ENCODE data around the gene RERE.

The RERE gene

DNA sequence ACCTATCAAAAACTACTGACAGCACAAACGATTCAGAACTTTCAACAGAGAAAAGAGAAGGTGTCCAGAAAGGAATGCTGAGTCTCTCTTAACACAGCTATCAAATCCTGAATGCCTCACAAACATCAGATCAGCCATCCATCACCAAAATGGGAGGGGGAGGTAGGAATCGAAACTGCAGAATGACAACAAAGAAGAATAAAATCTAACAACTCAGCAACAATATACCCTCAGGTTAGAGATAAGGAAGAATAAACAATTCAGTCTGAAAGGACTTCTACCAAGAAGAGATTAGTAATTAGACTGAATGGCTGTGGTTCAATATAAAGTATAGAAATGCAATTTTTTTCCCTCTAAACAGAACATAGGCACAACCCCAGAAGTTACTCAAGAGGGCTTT lies 94.4 kb downstream of the RERE start:
- CTCF ChIA-PET: interaction anchor here (0.9 to 11.8 kb wide), 6 partner anchors 15 to 164 kb away, joined by 3 to 233 read pairs (median 24); no protein-coding TSS in a partner anchor
- POLR2A ChIA-PET: no interaction called here
- no peak for DNase-seq (ENCODE audit: low read depth, low spot score)
- TF ChIP-seq, protein P1, sequence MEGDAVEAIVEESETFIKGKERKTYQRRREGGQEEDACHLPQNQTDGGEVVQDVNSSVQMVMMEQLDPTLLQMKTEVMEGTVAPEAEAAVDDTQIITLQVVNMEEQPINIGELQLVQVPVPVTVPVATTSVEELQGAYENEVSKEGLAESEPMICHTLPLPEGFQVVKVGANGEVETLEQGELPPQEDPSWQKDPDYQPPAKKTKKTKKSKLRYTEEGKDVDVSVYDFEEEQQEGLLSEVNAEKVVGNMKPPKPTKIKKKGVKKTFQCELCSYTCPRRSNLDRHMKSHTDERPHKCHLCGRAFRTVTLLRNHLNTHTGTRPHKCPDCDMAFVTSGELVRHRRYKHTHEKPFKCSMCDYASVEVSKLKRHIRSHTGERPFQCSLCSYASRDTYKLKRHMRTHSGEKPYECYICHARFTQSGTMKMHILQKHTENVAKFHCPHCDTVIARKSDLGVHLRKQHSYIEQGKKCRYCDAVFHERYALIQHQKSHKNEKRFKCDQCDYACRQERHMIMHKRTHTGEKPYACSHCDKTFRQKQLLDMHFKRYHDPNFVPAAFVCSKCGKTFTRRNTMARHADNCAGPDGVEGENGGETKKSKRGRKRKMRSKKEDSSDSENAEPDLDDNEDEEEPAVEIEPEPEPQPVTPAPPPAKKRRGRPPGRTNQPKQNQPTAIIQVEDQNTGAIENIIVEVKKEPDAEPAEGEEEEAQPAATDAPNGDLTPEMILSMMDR (IDR thresholded peaks at IDR 0.05; ENCODE audit: insufficient read depth, low read length, missing control alignments): no peak
- H3K4me3 ChIP-seq (ENCODE audit: low read depth, low read length): no peak overlapping the region

DNA sequence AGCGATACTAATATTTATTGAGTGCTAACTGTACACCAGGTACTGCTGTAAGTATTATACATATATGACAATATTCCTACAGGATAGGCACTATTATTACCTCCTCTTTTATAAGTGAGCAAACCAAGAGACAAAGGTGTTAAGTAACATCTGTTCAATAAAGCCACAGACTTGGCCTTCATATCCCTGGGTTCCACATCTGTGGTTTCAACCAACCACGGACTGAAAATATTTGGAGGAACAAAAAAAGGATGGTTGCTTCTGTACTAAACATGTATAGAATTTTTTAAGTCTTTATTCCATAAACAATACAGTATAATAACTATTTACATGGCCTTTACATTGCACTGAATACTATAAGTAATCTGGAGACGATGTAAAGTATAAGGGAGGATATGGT lies 95.1 kb downstream of the RERE start:
- POLR2A ChIA-PET: no interaction called here
- no peak for DNase-seq (ENCODE audit: low read depth, low spot score)
- CTCF ChIA-PET: interaction anchor here (0.9 to 11.8 kb wide), 5 partner anchors 15 to 163 kb away, joined by 3 to 233 read pairs (median 40); no protein-coding TSS in a partner anchor
- TF ChIP-seq, protein P1 (IDR thresholded peaks at IDR 0.05; ENCODE audit: insufficient read depth, low read length, missing control alignments): no peak
- no peak overlapping the region for H3K4me3 ChIP-seq (ENCODE audit: low read depth, low read length)

DNA sequence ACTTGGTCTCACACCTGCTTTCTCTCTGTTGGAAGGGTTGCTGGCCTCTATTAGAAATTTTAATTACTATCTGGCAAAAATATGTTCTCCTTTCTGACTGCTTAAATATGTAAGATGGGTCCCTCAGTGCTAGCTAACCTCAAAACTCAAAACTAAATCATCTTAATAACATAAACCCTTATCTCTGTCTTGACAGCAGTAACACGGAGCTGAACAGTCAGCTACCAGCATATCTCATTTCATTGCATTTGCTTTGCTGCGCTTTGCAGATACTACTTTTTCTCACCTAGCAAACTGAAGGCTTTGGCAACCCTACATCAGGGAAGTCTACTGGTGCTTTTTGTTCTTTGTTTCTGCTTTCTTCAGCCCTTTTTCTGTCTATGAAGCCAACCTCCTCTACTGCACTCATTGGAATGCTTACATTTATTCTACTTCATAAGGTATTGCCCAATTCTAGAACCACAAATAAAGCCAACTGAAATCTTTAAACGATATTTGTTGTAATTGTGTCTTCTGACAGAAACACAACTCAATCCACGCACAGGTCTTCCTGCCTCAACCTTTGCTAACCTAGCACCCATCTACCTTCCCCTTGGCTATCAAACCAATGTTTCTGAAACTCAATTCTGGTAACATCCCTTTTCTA lies 95.6 kb downstream of the RERE start:
- ChIA-PET POLR2A (no interaction called here), CTCF (interaction anchor here (0.9 to 11.8 kb wide), 3 partner anchors 20 to 162 kb away, joined by 3 to 233 read pairs (median 161); no protein-coding TSS in a partner anchor)
- H3K4me3 ChIP-seq (ENCODE audit: low read depth, low read length): no peak overlapping the region
- no peak for DNase-seq (ENCODE audit: low read depth, low spot score)
- TF ChIP-seq, protein P1 (IDR thresholded peaks at IDR 0.05; ENCODE audit: insufficient read depth, low read length, missing control alignments): no peak

DNA sequence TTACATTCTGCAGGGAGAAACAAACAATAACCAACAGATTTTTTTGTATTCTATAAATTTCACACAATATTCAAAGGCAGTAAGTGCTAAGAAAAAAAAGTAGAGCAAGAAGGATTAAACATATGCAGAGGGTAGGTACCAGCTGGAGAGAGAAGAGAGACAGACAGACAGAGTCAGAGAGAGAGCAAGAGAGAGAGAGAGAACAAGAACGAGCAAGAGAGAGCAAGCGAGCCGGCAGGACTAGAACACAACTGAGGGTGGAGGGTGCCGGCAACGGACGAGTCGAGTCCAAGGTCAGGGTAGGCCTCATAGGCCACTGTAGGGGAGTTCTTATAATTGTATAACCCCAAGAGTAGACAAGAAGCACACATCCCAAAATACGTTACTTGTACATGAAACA lies 97.1 kb downstream of the RERE start:
- no peak for DNase-seq (ENCODE audit: low read depth, low spot score)
- TF ChIP-seq, protein P1 (IDR thresholded peaks at IDR 0.05; ENCODE audit: insufficient read depth, low read length, missing control alignments): no peak
- H3K4me3 ChIP-seq (ENCODE audit: low read depth, low read length): no peak overlapping the region
- ChIA-PET CTCF (no interaction called here), POLR2A (no interaction called here)

DNA sequence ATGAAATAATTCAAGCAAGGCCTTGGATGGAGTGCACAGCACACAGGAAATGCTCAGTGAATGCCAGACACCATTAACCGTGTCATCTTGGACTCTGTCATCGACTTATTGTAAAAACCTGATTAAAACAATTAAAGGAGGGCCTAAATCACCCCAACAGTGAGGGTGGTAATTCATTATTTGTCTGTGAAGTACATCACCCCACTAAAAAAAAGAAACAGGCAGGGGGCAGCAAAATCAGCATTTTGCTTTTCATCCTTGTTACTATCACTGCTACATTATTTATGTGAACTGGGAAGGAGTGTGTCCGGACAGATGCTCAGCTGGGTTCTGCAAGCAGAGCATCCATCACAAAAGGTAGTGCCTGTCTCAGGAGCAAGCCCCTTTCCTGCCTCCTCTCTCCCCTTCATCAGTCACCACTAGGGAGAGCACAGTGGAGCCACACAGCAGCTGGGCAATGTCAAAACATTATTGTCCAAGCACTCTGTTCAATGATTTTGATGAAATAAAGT lies 98.5 kb downstream of the RERE start:
- no peak for DNase-seq (ENCODE audit: low read depth, low spot score)
- no peak overlapping the region for H3K4me3 ChIP-seq (ENCODE audit: low read depth, low read length)
- ChIA-PET CTCF (interaction anchor here (1.0 to 4.5 kb wide), 9 partner anchors 8 to 157 kb away, joined by 3 to 51 read pairs (median 4); no protein-coding TSS in a partner anchor), POLR2A (no interaction called here)
- TF ChIP-seq, protein P1 (IDR thresholded peaks at IDR 0.05; ENCODE audit: insufficient read depth, low read length, missing control alignments): no peak

DNA sequence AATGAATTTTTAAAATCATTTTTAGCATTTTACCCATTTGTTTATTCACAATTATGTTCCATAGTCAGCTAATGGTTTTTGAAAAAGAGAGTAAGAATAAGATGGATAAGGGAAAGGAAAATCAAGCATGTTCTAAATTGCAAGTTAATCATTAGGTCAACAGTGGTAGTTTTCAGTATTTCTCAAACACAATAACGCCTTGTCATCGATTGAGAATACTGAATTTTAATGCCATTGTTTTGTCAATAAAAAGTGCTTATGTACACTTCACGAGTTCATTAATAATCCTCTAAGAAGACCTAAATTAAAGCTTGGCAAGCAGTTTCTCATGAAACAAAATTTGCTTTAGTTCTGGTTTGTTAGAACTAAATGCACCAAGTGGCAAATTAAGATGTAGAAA lies 100.3 kb downstream of the RERE start:
- TF ChIP-seq, protein P1 (IDR thresholded peaks at IDR 0.05; ENCODE audit: insufficient read depth, low read length, missing control alignments): no peak
- POLR2A ChIA-PET: no interaction called here
- CTCF ChIA-PET: interaction anchor here (0.9 to 4.5 kb wide), 5 partner anchors 9 to 155 kb away, joined by 3 to 51 read pairs (median 5); no protein-coding TSS in a partner anchor
- no peak overlapping the region for H3K4me3 ChIP-seq (ENCODE audit: low read depth, low read length)
- no peak for DNase-seq (ENCODE audit: low read depth, low spot score)

All from AG04449 (cell line).